ENCODE results near the gene RHEB.

- no peak for TF ChIP-seq CTCF (IDR thresholded peaks at IDR 0.05)
- TF ChIP-seq POLR2A (IDR thresholded peaks at IDR 0.05), result no peak
These were observed 8.4 kb downstream of the RHEB start for GRCh38 chr7:151511270-151511669.
